Panc1 (cell line): ENCODE data around the gene PLA1A. TPM values are rescaled to one million over a fixed set of nuclear protein-coding genes. Genes with fewer than 3 reads are reported as not detected.

Source experiments
- ATAC-seq: fragments of 200-7000 bp; cut with Tn5 transposase; 2 replicates; pipeline ENCODE4 v1.9.1; 2020; ENCODE audit warnings: mild to moderate bottlenecking, moderate library complexity
- BruUV-seq: library from RNA; stranded (reverse); fragments of 400-500 nt; replicated peaks from 2 replicates; lab custom pipeline; 2021; lab: Mats Ljungman, UMichigan
- CTCF ChIA-PET: fragments of 300-600 bp; sonication (Branson Sonifier 250); formaldehyde crosslinking; loops from one replicate; lab custom pipeline; 2022; ENCODE audit warnings: antibody characterized with exemption; lab: Charles Lee
- POLR2A ChIA-PET: fragments of 300-600 bp; sonication (Branson Sonifier 250); formaldehyde crosslinking; loops from one replicate; lab custom pipeline; 2022; ENCODE audit warnings: antibody characterized with exemption; lab: Charles Lee
- DNase-seq: peaks from one replicate; pipeline ENCODE4 v3.0.0-alpha.2; 2010; ENCODE audit warnings: low read depth, low spot score
- H3K27ac ChIP-seq: 2 replicates; pipeline ENCODE4 v1.5.1; 2011; ENCODE audit warnings: mild to moderate bottlenecking, low read length, inconsistent platforms
- H3K27me3 ChIP-seq: fragments of 200-500 bp; sonication (Bioruptor generic); 2 replicates; pipeline ENCODE4 v1.6.0; 2014; ENCODE audit warnings: low read length, inconsistent platforms; ENCODE audit not compliant: control insufficient read depth, insufficient read depth
- H3K36me3 ChIP-seq: fragments of 200-500 bp; sonication (Bioruptor generic); 2 replicates; pipeline ENCODE4 v1.5.1; 2014; ENCODE audit warnings: inconsistent platforms, mild to moderate bottlenecking, low read length, moderate library complexity; ENCODE audit not compliant: control insufficient read depth, insufficient read depth
- H3K4me1 ChIP-seq: 2 replicates; pipeline ENCODE4 v1.5.1; 2011; ENCODE audit warnings: inconsistent platforms, mild to moderate bottlenecking, low read length, moderate library complexity; ENCODE audit not compliant: control insufficient read depth, insufficient read depth
- H3K4me3 ChIP-seq, 2 experiments: 2 replicates each; pipeline ENCODE4 v1.5.1; 2011 to 2012; ENCODE audit warnings: low read depth in 2 of 2, low read length in 2 of 2, mild to moderate bottlenecking in 2 of 2, inconsistent platforms in 1 of 2, moderate library complexity in 1 of 2
- H3K9me3 ChIP-seq: fragments of 200-500 bp; sonication (Bioruptor generic); 2 replicates; pipeline ENCODE4 v1.5.1; 2014; ENCODE audit warnings: low read depth, mild to moderate bottlenecking, inconsistent platforms, low read length, moderate library complexity; ENCODE audit not compliant: control insufficient read depth, insufficient read depth
- POLR2AphosphoS5 ChIP-seq: IDR thresholded peaks from 2 replicates; pipeline ENCODE4 v1.6.1; 2012; ENCODE audit warnings: mild to moderate bottlenecking, low read depth, low read length, moderate library complexity
- REST ChIP-seq, 2 experiments: IDR thresholded peaks; 2 replicates each; pipeline ENCODE4 v1.6.1; 2011 to 2012; ENCODE audit warnings: low read depth in 2 of 2, control low read depth in 1 of 2, low read length in 1 of 2, mild to moderate bottlenecking in 1 of 2, moderate library complexity in 1 of 2; ENCODE audit not compliant: insufficient read depth in 1 of 2
- SIN3A ChIP-seq: IDR thresholded peaks from 2 replicates; pipeline ENCODE4 v1.6.1; 2012; ENCODE audit warnings: low read depth, mild to moderate bottlenecking, low read length, moderate library complexity, borderline replicate concordance; ENCODE audit not compliant: insufficient read depth
- TCF7L2 ChIP-seq: IDR thresholded peaks from 2 replicates; pipeline ENCODE4 v1.6.1; 2011; ENCODE audit warnings: mild to moderate bottlenecking, low read depth, low read length, inconsistent platforms
- in situ Hi-C: cut with HindIII; loops from 2 replicates; pipeline ENCODE4 v1.10.0; 2016; ENCODE audit warnings: low sequenced_read_pairs, low pct_unique_long_range_greater_than_20kb
- intact Hi-C: fragments of 100-400 bp; cut with micrococcal nuclease; formaldehyde crosslinking; loops from one replicate; pipeline ENCODE4 v1.10.0; 2022; ENCODE audit not compliant: unreplicated experiment
- total RNA-seq: library from RNA; stranded (reverse); gene quantifications from one replicate; pipeline ENCODE4 v1.2.1, GENCODE V29; 2021; ENCODE audit not compliant: unreplicated experiment
- TF ChIP-seq, protein P1 (sequence below): fragments of 450-650 bp; IDR thresholded peaks from 2 replicates; pipeline ENCODE4 v1.5.1; 2017; ENCODE audit warnings: mild to moderate bottlenecking

PLA1A gene
- total RNA-seq, 1 experiment from 2014 or later = not detected

DNA sequence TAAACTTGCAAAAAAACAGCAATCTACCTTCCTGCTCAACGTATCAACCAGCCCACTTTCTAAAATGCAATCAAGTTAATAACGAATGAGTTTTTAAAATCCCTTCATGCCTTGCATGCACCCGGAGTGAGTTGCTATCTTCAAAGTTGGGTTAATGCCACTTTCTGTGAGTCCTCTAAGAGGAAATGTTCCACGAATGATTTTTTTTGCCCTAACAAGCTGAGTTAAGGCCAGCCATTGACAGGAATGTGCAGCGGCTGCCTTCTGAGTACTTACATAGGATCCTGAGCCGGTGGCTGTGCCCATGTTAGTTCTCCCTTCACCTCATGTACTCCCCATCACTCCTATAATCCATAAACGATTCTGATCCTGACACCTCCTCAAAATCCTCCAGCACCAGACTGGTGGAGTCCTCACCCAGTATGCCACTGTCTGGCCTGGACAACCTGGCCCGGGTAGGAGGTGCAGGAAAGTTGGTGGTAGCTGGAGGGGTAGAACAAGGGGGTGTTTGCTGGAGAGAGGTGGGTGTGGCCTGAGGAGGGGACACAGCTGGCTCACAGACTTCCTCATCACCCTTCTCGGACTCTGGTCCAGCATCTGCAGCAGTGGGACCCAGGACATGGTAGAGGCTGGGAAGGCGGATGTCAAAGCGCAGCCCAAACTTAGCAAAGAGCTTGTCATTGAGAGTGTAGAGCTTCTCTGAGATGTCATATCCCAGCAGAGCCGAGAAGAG lies 50.3 kb downstream of the PLA1A start:
- ChIA-PET CTCF (no interaction called here), POLR2A (no interaction called here)
- no TSS peak for BruUV-seq
- peaks cover 8% of the 10 kb centered on the region; the same call in 1 of the 2 replicates for H3K27me3 ChIP-seq
- no peaks in the 10 kb centered on the region for H3K9me3 ChIP-seq
- in situ Hi-C loops = no loop called here
- 0 out of 2 replicates have a peak, but pooled peaks cover 2% of the 10 kb centered on the region for H3K4me1 ChIP-seq
- DNase-seq (no peak), ATAC-seq (no peak; the same call in 1 of the 2 replicates)
- H3K36me3 ChIP-seq = no peaks in the 10 kb centered on the region
- H3K4me3 ChIP-seq = no peak overlapping the region
- H3K27ac ChIP-seq = no peak overlapping the region
- intact Hi-C loops = no loop called here
- no peak for TF ChIP-seq POLR2AphosphoS5
- no peak for TF ChIP-seq TCF7L2
- TF ChIP-seq REST (IDR thresholded peaks at IDR 0.05; ENCODE audit: insufficient read depth in 1 of 2, low read depth in 2 of 2, low read length in 1 of 2) = no peak
- TF ChIP-seq SIN3A = no peak
- TF ChIP-seq, protein P1, sequence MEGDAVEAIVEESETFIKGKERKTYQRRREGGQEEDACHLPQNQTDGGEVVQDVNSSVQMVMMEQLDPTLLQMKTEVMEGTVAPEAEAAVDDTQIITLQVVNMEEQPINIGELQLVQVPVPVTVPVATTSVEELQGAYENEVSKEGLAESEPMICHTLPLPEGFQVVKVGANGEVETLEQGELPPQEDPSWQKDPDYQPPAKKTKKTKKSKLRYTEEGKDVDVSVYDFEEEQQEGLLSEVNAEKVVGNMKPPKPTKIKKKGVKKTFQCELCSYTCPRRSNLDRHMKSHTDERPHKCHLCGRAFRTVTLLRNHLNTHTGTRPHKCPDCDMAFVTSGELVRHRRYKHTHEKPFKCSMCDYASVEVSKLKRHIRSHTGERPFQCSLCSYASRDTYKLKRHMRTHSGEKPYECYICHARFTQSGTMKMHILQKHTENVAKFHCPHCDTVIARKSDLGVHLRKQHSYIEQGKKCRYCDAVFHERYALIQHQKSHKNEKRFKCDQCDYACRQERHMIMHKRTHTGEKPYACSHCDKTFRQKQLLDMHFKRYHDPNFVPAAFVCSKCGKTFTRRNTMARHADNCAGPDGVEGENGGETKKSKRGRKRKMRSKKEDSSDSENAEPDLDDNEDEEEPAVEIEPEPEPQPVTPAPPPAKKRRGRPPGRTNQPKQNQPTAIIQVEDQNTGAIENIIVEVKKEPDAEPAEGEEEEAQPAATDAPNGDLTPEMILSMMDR = no peak

- H3K27ac ChIP-seq = no peak overlapping the region
- ATAC-seq (no peak), DNase-seq (no peak)
- intact Hi-C loops (no loop called here), in situ Hi-C loops (no loop called here)
- no TSS peak for BruUV-seq
- no peaks in the 10 kb centered on the region for H3K4me1 ChIP-seq
- TF ChIP-seq POLR2AphosphoS5 (no peak), TCF7L2 (no peak), SIN3A (no peak), REST (IDR thresholded peaks at IDR 0.05; ENCODE audit: insufficient read depth in 1 of 2, low read depth in 2 of 2, low read length in 1 of 2) (no peak)
- TF ChIP-seq, protein P1 = no peak
- ChIA-PET POLR2A (no interaction called here), CTCF (no interaction called here)
- H3K4me3 ChIP-seq = no peak overlapping the region
- no peaks in the 10 kb centered on the region for H3K36me3 ChIP-seq
- no peaks in the 10 kb centered on the region for H3K9me3 ChIP-seq
- peaks cover 8% of the 10 kb centered on the region; the same call in 1 of the 2 replicates for H3K27me3 ChIP-seq
Observed at GRCh38 chr3:119649761-119650160, 52.1 kb downstream of the PLA1A start.
